Right lobe of liver (tissue), 6 donors: ENCODE measurements around the gene COL5A1. TPM values are rescaled to one million over a fixed set of nuclear protein-coding genes. Genes with fewer than 3 reads are reported as not detected.

Experiments used
- ATAC-seq, 4 donors: fragments of 200-7000 bp; cut with Tn5 transposase; one replicate each; pipeline ENCODE4 v1.9.1; 2020; ENCODE audit warnings: mild to moderate bottlenecking in 4 of 4, moderate library complexity in 4 of 4
- DNase-seq, 3 donors: peaks; one replicate each; pipeline ENCODE4 v3.0.0-alpha.2; 2020
- H3K27ac ChIP-seq, 3 donors: fragments of 200-600 bp; one replicate each; pipeline ENCODE4 v1.8.0; 2022
- H3K27me3 ChIP-seq, 2 donors: fragments of 200-600 bp; one replicate each; pipeline ENCODE4 v1.8.0; 2022
- H3K36me3 ChIP-seq, 4 donors: fragments of 200-600 bp; sonication (generic) in 1 of 4; one replicate each; pipeline versions ENCODE4 v1.5.1 to v1.8.0; 2017 to 2022; ENCODE audit warnings: control low read depth in 1 of 4
- H3K4me1 ChIP-seq, 4 donors: fragments of 200-600 bp; sonication (generic) in 1 of 4; one replicate each; pipeline versions ENCODE4 v1.5.1 to v1.8.0; 2017 to 2022; ENCODE audit warnings: control low read depth in 1 of 4
- H3K4me3 ChIP-seq, 3 donors: fragments of 200-600 bp; one replicate each; pipeline ENCODE4 v1.8.0; 2022
- H3K9me3 ChIP-seq, 4 donors: fragments of 200-600 bp; sonication (generic) in 1 of 4; one replicate each; pipeline versions ENCODE4 v1.5.1 to v1.8.0; 2017 to 2022; ENCODE audit warnings: control low read depth in 1 of 4
- CTCF ChIP-seq, 4 donors: fragments of 200-600 bp in 3 of 4; fragments of 450-650 bp in 1 of 4; IDR thresholded peaks; one replicate each; pipeline versions ENCODE4 v1.5.1 to v1.8.0; 2016 to 2022; ENCODE audit warnings: antibody characterized with exemption in 4 of 4, mild to moderate bottlenecking in 2 of 4
- POLR2A ChIP-seq: fragments of 450-650 bp; IDR thresholded peaks from one replicate; pipeline ENCODE4 v1.6.1; 2017; ENCODE audit warnings: antibody characterized with exemption, mild to moderate bottlenecking
- WGBS: methylation state at CpG from one replicate; pipeline ENCODE4 v1.1.6; 2018; ENCODE audit warnings: low coverage, low lambda C conversion rate; ENCODE audit not compliant: insufficient coverage; ENCODE audit errors: missing lambda C conversion rate; 5-methylcytosine and 5-hydroxymethylcytosine counted together
- intact Hi-C, 2 donors: fragments of 100-400 bp; cut with DNase I; formaldehyde crosslinking; loops; one replicate each; pipeline versions ENCODE4 v1.11.2 to v1.14.1; 2022
- total RNA-seq, 6 experiments: library from RNA; depleted of rRNA in 2 of 6; stranded (reverse); fragments of >200 nt in 2 of 6; fragmentation: NEBNext Ultra II Directional in 3 of 6; extraction: Animal tissue kit (Norgen Biotek cat#: 25700) in 3 of 6; gene quantifications; one replicate each; pipeline versions ENCODE4 v1.1.0 to v1.2.4, GENCODE V29; 2016 to 2023
- donor health status: DM: no; HTN: yes; CAD: no.
- donor health status: DM: no; HTN: no; CAD: no.
- donor health status: DM: no; HTN: no; CAD: no.
- donor health status: DM: no; HTN: yes; CAD: no.
- donor health status: DM: no; HTN: yes; CAD: no.

COL5A1 gene
- total RNA-seq, 6 experiments from 2014 or later, result 1.5 to 17.0 (median 7.7) TPM

DNA sequence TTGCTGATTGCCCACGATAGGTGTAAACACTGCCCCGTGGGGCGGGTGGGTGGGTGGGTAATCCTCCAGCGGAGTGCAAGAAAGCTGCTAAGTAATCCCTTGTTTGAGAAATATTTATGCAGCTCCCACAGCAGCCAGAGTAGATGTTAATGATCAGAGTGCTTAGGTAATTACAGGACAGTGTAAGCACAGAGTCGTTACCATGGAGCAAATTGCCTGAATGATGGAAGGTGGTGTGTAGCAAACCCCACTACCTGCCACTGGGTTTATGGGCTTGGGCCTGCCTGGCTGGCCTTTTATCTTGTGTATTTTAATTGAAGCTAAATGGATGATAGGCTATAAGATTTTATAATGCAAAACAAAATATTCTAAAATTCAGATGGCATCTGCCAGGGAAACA, 110.0 kb downstream of the COL5A1 start:
- Histone ChIP-seq H3K27me3 (no peaks in the 10 kb centered on the region), H3K4me3 (no peak overlapping the region), H3K4me1 (no peaks in the 10 kb centered on the region), H3K27ac (no peak overlapping the region), H3K9me3 (no peaks in the 10 kb centered on the region), H3K36me3 (no peaks in the 10 kb centered on the region)
- TF ChIP-seq POLR2A, result no peak
- TF ChIP-seq CTCF (IDR thresholded peaks at IDR 0.05), result no peak
- intact Hi-C loops, result no loop called here
- no peak for ATAC-seq
- no peak for DNase-seq
- 86% methylated on average over 1 of the region's 5 CpGs for WGBS

- no peaks in the 10 kb centered on the region for H3K27me3 ChIP-seq
- intact Hi-C loops, result no loop called here
- no peaks in the 10 kb centered on the region for H3K9me3 ChIP-seq
- ATAC-seq, result no peak
- DNase-seq, result no peak
- 55% methylated on average over 7 of the region's 16 CpGs for WGBS
- TF ChIP-seq POLR2A (no peak), CTCF (IDR thresholded peaks at IDR 0.05) (no peak)
- H3K4me1 ChIP-seq, result no peaks in the 10 kb centered on the region
- H3K27ac ChIP-seq, result no peak overlapping the region
- no peak overlapping the region for H3K4me3 ChIP-seq
- H3K36me3 ChIP-seq, result no peaks in the 10 kb centered on the region
Observed at GRCh38 chr9:134752471-134753168, 111.0 kb downstream of the COL5A1 start.

GRCh38 chr9:134753191-134753590, 111.6 kb downstream of the COL5A1 start:
- ATAC-seq (no peak), DNase-seq (no peak)
- intact Hi-C loops, result no loop called here
- no peak overlapping the region for H3K27ac ChIP-seq
- WGBS, result 67% methylated on average over 3 of the region's 11 CpGs
- H3K9me3 ChIP-seq, result no peaks in the 10 kb centered on the region
- H3K4me3 ChIP-seq, result no peak overlapping the region
- no peak for TF ChIP-seq POLR2A
- H3K36me3 ChIP-seq, result no peaks in the 10 kb centered on the region
- H3K27me3 ChIP-seq, result no peaks in the 10 kb centered on the region
- no peaks in the 10 kb centered on the region for H3K4me1 ChIP-seq

GRCh38 chr9:134755221-134755907, 113.8 kb downstream of the COL5A1 start:
- TF ChIP-seq POLR2A (no peak), CTCF (IDR thresholded peaks at IDR 0.05) (no peak)
- Histone ChIP-seq H3K9me3 (no peaks in the 10 kb centered on the region), H3K27ac (no peak overlapping the region), H3K4me3 (no peak overlapping the region), H3K4me1 (no peaks in the 10 kb centered on the region), H3K27me3 (no peaks in the 10 kb centered on the region), H3K36me3 (no peaks in the 10 kb centered on the region)
- intact Hi-C loops, result no loop called here
- ATAC-seq, result no peak
- 59% methylated on average over 11 of the region's 14 CpGs for WGBS
- no peak for DNase-seq

DNA sequence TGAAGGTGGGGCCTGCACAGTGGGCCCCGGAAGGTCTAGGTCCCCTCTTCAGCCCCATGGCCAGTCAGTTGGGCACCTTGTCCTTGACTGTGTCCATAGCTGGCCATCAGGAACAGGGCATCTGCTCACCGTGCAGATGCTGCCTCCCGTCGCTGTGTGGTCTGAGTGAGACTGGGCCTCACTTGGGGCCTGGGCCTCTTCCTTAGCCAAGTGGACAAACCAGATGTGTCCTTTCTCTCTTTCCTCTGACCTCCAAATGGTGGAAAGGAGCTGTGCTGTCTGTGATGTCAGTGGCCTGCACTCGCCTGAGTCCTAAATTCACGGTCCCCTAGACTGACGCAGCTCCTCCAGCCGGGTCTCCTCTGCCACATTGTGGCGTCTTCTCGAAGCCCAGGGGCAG, 114.5 kb downstream of the COL5A1 start:
- no peak for DNase-seq
- Histone ChIP-seq H3K27ac (no peak overlapping the region), H3K27me3 (no peaks in the 10 kb centered on the region), H3K4me3 (no peak overlapping the region), H3K9me3 (no peaks in the 10 kb centered on the region), H3K36me3 (no peaks in the 10 kb centered on the region), H3K4me1 (no peaks in the 10 kb centered on the region)
- intact Hi-C loops, result no loop called here
- 80% methylated on average over 1 of the region's 10 CpGs for WGBS
- TF ChIP-seq CTCF (IDR thresholded peaks at IDR 0.05) (no peak), POLR2A (no peak)
- ATAC-seq, result no peak
